K562 (cell line): ENCODE measurements around the gene MAB21L2. TPM values are rescaled to one million over a fixed set of nuclear protein-coding genes. Genes with fewer than 3 reads are reported as not detected.

ENCODE experiments used
- CCNT2 ChIP-seq: IDR thresholded peaks from 2 replicates; pipeline ENCODE4 v1.6.1; 2011; ENCODE audit warnings: borderline replicate concordance, low read depth, mild to moderate bottlenecking, moderate library complexity, mixed read lengths, low read length; ENCODE audit not compliant: insufficient read length; ENCODE audit errors: extremely low read depth
- CHD4 ChIP-seq: fragments of 200-600 bp; sonication (generic); IDR thresholded peaks from 3 replicates; pipeline ENCODE4 v1.6.1; 2012; ENCODE audit warnings: low read depth, mild to moderate bottlenecking, mixed read lengths, low read length, inconsistent platforms; ENCODE audit not compliant: insufficient read depth, insufficient replicate concordance, poor library complexity, severe bottlenecking
- CTCF ChIP-seq, 3 experiments: IDR thresholded peaks in 2 of 3; conservative IDR thresholded peaks in 1 of 3; 2 replicates each; pipeline ENCODE4 v1.5.1; 2011 to 2012; ENCODE audit warnings: low read length in 3 of 3, mild to moderate bottlenecking in 3 of 3, control low read depth in 2 of 3, improper control_type of control experiment in 1 of 3, inconsistent platforms in 1 of 3, low read depth in 1 of 3, mixed read lengths in 1 of 3, moderate library complexity in 1 of 3; ENCODE audit not compliant: insufficient read depth in 2 of 3
- MCM3 ChIP-seq: fragments of 450-650 bp; IDR thresholded peaks from 2 replicates; pipeline ENCODE4 v1.6.1; 2016
- MLX ChIP-seq, 2 experiments: fragments of 450-650 bp in 1 of 2; sonication (generic) in 1 of 2; formaldehyde crosslinking; conservative IDR thresholded peaks; 2 replicates each; pipeline versions ENCODE4 v1.4.0 to v1.8.1; 2020 to 2022; ENCODE audit warnings: mild to moderate bottlenecking in 1 of 2, missing genetic modification reagents in 1 of 2
- SNRNP70 ChIP-seq: fragments of 200-400 bp; formaldehyde crosslinking; optimal IDR thresholded peaks from 2 replicates; pipeline ENCODE3; 2017; ENCODE audit warnings: low read depth, low read length
- STAG1 ChIP-seq: sonication (generic); formaldehyde crosslinking; IDR thresholded peaks from 2 replicates; pipeline ENCODE4 v1.5.0; 2020; ENCODE audit warnings: missing genetic modification reagents, borderline replicate concordance
- ZBTB34 ChIP-seq: fragments of 250-450 bp; sonication (Bioruptor Pico); IDR thresholded peaks from 2 replicates; pipeline ENCODE4 v1.8.0; 2021; ENCODE audit warnings: mild to moderate bottlenecking, moderate library complexity
- ZNF174 ChIP-seq: fragments of 250-450 bp; sonication (Bioruptor Pico); IDR thresholded peaks from 2 replicates; pipeline ENCODE4 v1.4.0; 2020; ENCODE audit warnings: mild to moderate bottlenecking
- ZNF695 ChIP-seq: fragments of 450-650 bp; formaldehyde crosslinking; IDR thresholded peaks from 2 replicates; pipeline ENCODE4 v1.4.0; 2020; ENCODE audit warnings: mild to moderate bottlenecking, moderate library complexity
- polyA plus RNA-seq, 8 experiments: library from polyadenylated mRNA; depleted of rRNA in 4 of 8; stranded (reverse) in 5 of 8; unstranded in 3 of 8; fragments of >200 nt; fragmentation: Nextera tagmentation in 2 of 8; fragmentation: Illumina TruSeq in 1 of 8; extraction: Ambion mirVana in 2 of 8; extraction: Trizol in 1 of 8; gene quantifications; 2 replicates each; pipeline versions ENCODE4 v1.2.1 to v1.2.3, GENCODE V29; 2011 to 2014; ENCODE audit warnings: inconsistent platforms in 1 of 8, missing spikeins in 1 of 8
- total RNA-seq, 7 experiments: library from RNA; depleted of rRNA in 6 of 7; stranded (reverse); fragments of >200 nt in 6 of 7; fragmentation: Illumina TruSeq in 2 of 7; extraction: Trizol in 2 of 7; gene quantifications; 2 replicates each; pipeline versions ENCODE4 v1.2.1 to v1.2.3, GENCODE V29; 2011 to 2021; ENCODE audit warnings: low replicate concordance in 1 of 7

The MAB21L2 gene
- total and polyA plus RNA-seq, 9 of the 15 experiments (the other 6 are each of a cell fraction or from before 2014, with no cell fraction given): not detected

- TF ChIP-seq ZBTB34 (CRISPR knock-in tag) (no peak), MLX (CRISPR knock-in tag; conservative IDR thresholded peaks at IDR 0.05) (no peak), MCM3 (no peak), CCNT2 (no peak), STAG1 (no peak), ZNF695 (CRISPR knock-in tag) (no peak), SNRNP70 (no peak), CHD4 (no peak), ZNF174 (CRISPR knock-in tag) (no peak), CTCF (IDR thresholded peaks at IDR 0.05 in 2 of 3, conservative IDR thresholded peaks at IDR 0.05 in 1 of 3; ENCODE audit: insufficient read depth in 2 of 3, low read depth in 1 of 3, low read length in 3 of 3) (no peak)
Observed at GRCh38 chr4:150578745-150579501, 3.0 kb upstream of the MAB21L2 start (continued).
